ENCODE results near the gene PEAR1. TPM values are rescaled to one million over a fixed set of nuclear protein-coding genes. Genes with fewer than 3 reads are reported as not detected.

PEAR1 gene
- total RNA-seq, 1 donor from 2014 or later: 14.8 TPM

GRCh38 chr1:156948708-156949107 lies 55.2 kb downstream of the PEAR1 start:
- peaks cover 96% of the 10 kb centered on the region for H3K36me3 ChIP-seq
- no peak overlapping the region for H3K4me3 ChIP-seq
- no peaks in the 10 kb centered on the region for H3K27me3 ChIP-seq (ENCODE audit: low read depth)
- ATAC-seq (no peak), DNase-seq (no peak)
- H3K4me1 ChIP-seq: no peaks in the 10 kb centered on the region
- no peak overlapping the region for H3K27ac ChIP-seq
- TF ChIP-seq CTCF (IDR thresholded peaks at IDR 0.05): no peak
- no peaks in the 10 kb centered on the region for H3K9me3 ChIP-seq
- intact Hi-C loops (cut with DNase I): no loop called here

- H3K27ac ChIP-seq: no peak overlapping the region
- H3K4me3 ChIP-seq: no peak overlapping the region
- DNase-seq: no peak
- intact Hi-C loops (cut with DNase I): no loop called here
- no peak for ATAC-seq
- H3K4me1 ChIP-seq: no peaks in the 10 kb centered on the region
- TF ChIP-seq CTCF (IDR thresholded peaks at IDR 0.05): no peak
- H3K36me3 ChIP-seq: peaks cover 96% of the 10 kb centered on the region
- no peaks in the 10 kb centered on the region for H3K9me3 ChIP-seq
- H3K27me3 ChIP-seq (ENCODE audit: low read depth): no peaks in the 10 kb centered on the region
Observed at GRCh38 chr1:156949127-156949526, 55.6 kb downstream of the PEAR1 start.

- intact Hi-C loops (cut with DNase I): no loop called here
Observed at GRCh38 chr1:156951371-156951770, 57.9 kb downstream of the PEAR1 start.

GRCh38 chr1:156953571-156953970 lies 60.1 kb downstream of the PEAR1 start:
- no peaks in the 10 kb centered on the region for H3K9me3 ChIP-seq
- no peak for TF ChIP-seq CTCF (IDR thresholded peaks at IDR 0.05)
- H3K27ac ChIP-seq: no peak overlapping the region
- DNase-seq: no peak
- no peak for ATAC-seq
- no peak overlapping the region for H3K4me3 ChIP-seq
- no peaks in the 10 kb centered on the region for H3K4me1 ChIP-seq
- H3K27me3 ChIP-seq (ENCODE audit: low read depth): no peaks in the 10 kb centered on the region
- H3K36me3 ChIP-seq: peaks cover 96% of the 10 kb centered on the region
- intact Hi-C loops (cut with DNase I): no loop called here

More at GRCh38 chr1:156951371-156951770, 57.9 kb downstream of the PEAR1 start:
- H3K4me1 ChIP-seq: no peaks in the 10 kb centered on the region
- ATAC-seq (no peak), DNase-seq (no peak)
- H3K36me3 ChIP-seq: peaks cover 96% of the 10 kb centered on the region
- H3K27me3 ChIP-seq (ENCODE audit: low read depth): no peaks in the 10 kb centered on the region
- H3K4me3 ChIP-seq: no peak overlapping the region
- H3K9me3 ChIP-seq: no peaks in the 10 kb centered on the region
- no peak overlapping the region for H3K27ac ChIP-seq
- no peak for TF ChIP-seq CTCF (IDR thresholded peaks at IDR 0.05)

GRCh38 chr1:156956333-156956732 lies 62.8 kb downstream of the PEAR1 start:
- no peak for TF ChIP-seq CTCF (IDR thresholded peaks at IDR 0.05)
- H3K36me3 ChIP-seq: peaks cover 93% of the 10 kb centered on the region
- no peaks in the 10 kb centered on the region for H3K4me1 ChIP-seq
- intact Hi-C loops (cut with DNase I): no loop called here
- DNase-seq (no peak), ATAC-seq (no peak)
- H3K9me3 ChIP-seq: no peaks in the 10 kb centered on the region
- no peaks in the 10 kb centered on the region for H3K27me3 ChIP-seq (ENCODE audit: low read depth)
- no peak overlapping the region for H3K27ac ChIP-seq
- no peak overlapping the region for H3K4me3 ChIP-seq

GRCh38 chr1:156957634-156958033 lies 64.1 kb downstream of the PEAR1 start:
- Histone ChIP-seq H3K36me3 (peaks cover 95% of the 10 kb centered on the region), H3K9me3 (no peaks in the 10 kb centered on the region), H3K27ac (no peak overlapping the region), H3K27me3 (ENCODE audit: low read depth) (no peaks in the 10 kb centered on the region), H3K4me3 (no peak overlapping the region), H3K4me1 (no peaks in the 10 kb centered on the region)
- ATAC-seq (no peak), DNase-seq (no peak)
- intact Hi-C loops (cut with DNase I): no loop called here
- no peak for TF ChIP-seq CTCF (IDR thresholded peaks at IDR 0.05)

All from lower lobe of right lung (tissue), 2 donors.